Smooth muscle cell (in vitro differentiated cells): ENCODE results near the gene TRPC4. TPM values are rescaled to one million over a fixed set of nuclear protein-coding genes. Genes with fewer than 3 reads are reported as not detected.

Experiments
- DNase-seq: peaks from one replicate; lab custom pipeline; 2025; ENCODE audit not compliant: unreplicated experiment; lab: John Stamatoyannopoulos, UW
- H2AFZ ChIP-seq: fragments of 200-600 bp; sonication (generic); 2 replicates; pipeline ENCODE4 v1.6.0; 2016; ENCODE audit warnings: antibody characterized with exemption, low read depth, mild to moderate bottlenecking
- H3F3A ChIP-seq: fragments of 200-600 bp; sonication (generic); 2 replicates; pipeline ENCODE4 v1.6.0; 2017; ENCODE audit warnings: antibody characterized with exemption, low read depth
- H3K27ac ChIP-seq: fragments of 200-600 bp; sonication (generic); 2 replicates; pipeline ENCODE4 v1.5.1; 2016; ENCODE audit warnings: low read depth, mild to moderate bottlenecking
- H3K27me3 ChIP-seq: fragments of 200-600 bp; sonication (generic); 2 replicates; pipeline ENCODE4 v1.6.1; 2016; ENCODE audit warnings: low read depth, mild to moderate bottlenecking
- H3K36me3 ChIP-seq: fragments of 200-600 bp; sonication (generic); 2 replicates; pipeline ENCODE4 v1.5.1; 2016; ENCODE audit warnings: low read depth
- H3K4me1 ChIP-seq: fragments of 200-600 bp; sonication (generic); 2 replicates; pipeline ENCODE4 v1.5.1; 2016; ENCODE audit warnings: low read depth
- H3K4me2 ChIP-seq: fragments of 200-600 bp; sonication (generic); 2 replicates; pipeline ENCODE4 v1.6.0; 2016; ENCODE audit warnings: mild to moderate bottlenecking
- H3K4me3 ChIP-seq: fragments of 200-600 bp; sonication (generic); 2 replicates; pipeline ENCODE4 v1.5.1; 2016; ENCODE audit warnings: mild to moderate bottlenecking
- H3K79me2 ChIP-seq: fragments of 200-600 bp; sonication (generic); 2 replicates; pipeline ENCODE4 v1.6.0; 2016; ENCODE audit warnings: low read depth, mild to moderate bottlenecking
- H3K9ac ChIP-seq: fragments of 200-600 bp; sonication (generic); 2 replicates; pipeline ENCODE4 v1.6.0; 2016; ENCODE audit warnings: low read depth
- H3K9me3 ChIP-seq: fragments of 200-600 bp; sonication (generic); replicated peaks from 2 replicates; pipeline ENCODE4 v1.5.1; 2016; ENCODE audit warnings: low read depth
- H4K20me1 ChIP-seq: fragments of 200-600 bp; sonication (generic); 2 replicates; pipeline ENCODE4 v1.6.0; 2016; ENCODE audit warnings: low read depth
- CTCF ChIP-seq: fragments of 200-600 bp; sonication (generic); IDR thresholded peaks from 2 replicates; pipeline ENCODE4 v1.5.1; 2017; ENCODE audit warnings: borderline replicate concordance, mild to moderate bottlenecking, antibody characterized with exemption; ENCODE audit not compliant: insufficient read depth, poor library complexity, severe bottlenecking
- WGBS: methylation state at CpG from one replicate; pipeline ENCODE4 v1.1.7; 2016; ENCODE audit warnings: low lambda C conversion rate; 5-methylcytosine and 5-hydroxymethylcytosine counted together
- polyA plus RNA-seq: library from polyadenylated mRNA; unstranded; fragments of >200 nt; fragmentation: Nextera tagmentation; extraction: Ambion mirVana; gene quantifications from 2 replicates; pipeline ENCODE4 v1.2.1, GENCODE V29; 2016
- total RNA-seq: library from RNA; depleted of rRNA; stranded (reverse); fragments of >200 nt; gene quantifications from 2 replicates; pipeline ENCODE4 v1.2.3, GENCODE V29; 2014

Gene TRPC4
- total and polyA plus RNA-seq, 2 experiments from 2014 or later, result 0.09 TPM; not detected in 1

GRCh38 chr13:37905736-37906135 lies 36.2 kb upstream of the TRPC4 start:
- WGBS, result 67% methylated on average over 2 of the region's 2 CpGs
- no peak for DNase-seq

GRCh38 chr13:37899753-37900152 lies 30.2 kb upstream of the TRPC4 start:
- Histone ChIP-seq H3K4me3 (no peak overlapping the region), H3K4me1 (no peaks in the 10 kb centered on the region), H3K79me2 (no peaks in the 10 kb centered on the region), H3K9ac (no peak overlapping the region), H4K20me1 (no peaks in the 10 kb centered on the region), H3K9me3 (no peaks in the 10 kb centered on the region), H3K4me2 (no peak overlapping the region), H3K36me3 (no peaks in the 10 kb centered on the region), H3K27ac (no peak overlapping the region), H3F3A (no peaks in the 10 kb centered on the region), H3K27me3 (no peaks in the 10 kb centered on the region), H2AFZ (no peak overlapping the region)
- no peak for TF ChIP-seq CTCF
- 62% methylated on average over 4 of the region's 4 CpGs for WGBS
- DNase-seq, result no peak

More at GRCh38 chr13:37905736-37906135, 36.2 kb upstream of the TRPC4 start:
- peak overlapping the region; percentile 60 for H2AFZ ChIP-seq
- H3F3A ChIP-seq, result no peaks in the 10 kb centered on the region
- H3K27me3 ChIP-seq, result no peaks in the 10 kb centered on the region
- no peak for TF ChIP-seq CTCF
- no peaks in the 10 kb centered on the region for H4K20me1 ChIP-seq
- no peak overlapping the region for H3K4me3 ChIP-seq
- H3K9me3 ChIP-seq, result no peaks in the 10 kb centered on the region
- H3K79me2 ChIP-seq, result no peaks in the 10 kb centered on the region
- no peak overlapping the region for H3K9ac ChIP-seq
- peak overlapping the region; percentile 9 for H3K4me2 ChIP-seq
- no peaks in the 10 kb centered on the region for H3K36me3 ChIP-seq
- H3K27ac ChIP-seq, result no peak overlapping the region
- no peaks in the 10 kb centered on the region for H3K4me1 ChIP-seq

GRCh38 chr13:37893321-37893720 lies 23.7 kb upstream of the TRPC4 start:
- no peaks in the 10 kb centered on the region for H3K9me3 ChIP-seq
- H4K20me1 ChIP-seq, result no peaks in the 10 kb centered on the region
- no peak overlapping the region for H3K27ac ChIP-seq
- H3K4me2 ChIP-seq, result no peak overlapping the region
- no peak overlapping the region for H3K9ac ChIP-seq
- H2AFZ ChIP-seq, result no peak overlapping the region
- H3K27me3 ChIP-seq, result no peaks in the 10 kb centered on the region
- H3K79me2 ChIP-seq, result no peaks in the 10 kb centered on the region
- H3K4me1 ChIP-seq, result no peaks in the 10 kb centered on the region
- no peaks in the 10 kb centered on the region for H3F3A ChIP-seq
- TF ChIP-seq CTCF, result no peak
- DNase-seq, result no peak
- H3K36me3 ChIP-seq, result no peaks in the 10 kb centered on the region
- H3K4me3 ChIP-seq, result no peak overlapping the region

GRCh38 chr13:37889820-37890219 lies 20.2 kb upstream of the TRPC4 start:
- Histone ChIP-seq H3K9ac (no peak overlapping the region), H3K79me2 (no peaks in the 10 kb centered on the region), H3K4me2 (no peak overlapping the region), H3K4me3 (no peak overlapping the region), H3K36me3 (no peaks in the 10 kb centered on the region), H3K9me3 (no peaks in the 10 kb centered on the region), H3K27me3 (no peaks in the 10 kb centered on the region), H2AFZ (no peak overlapping the region), H3K27ac (no peak overlapping the region), H3K4me1 (no peaks in the 10 kb centered on the region), H3F3A (no peaks in the 10 kb centered on the region), H4K20me1 (no peaks in the 10 kb centered on the region)
- DNase-seq, result no peak
- WGBS, result 73% methylated on average over 4 of the region's 4 CpGs
- no peak for TF ChIP-seq CTCF
